Middle frontal gyrus (tissue), 1 donor: Measurements from ENCODE around the gene LYRM1.
"Not testable (repeated sequence)": the region's sequence is repeated elsewhere in the genome, so short reads cannot be mapped to it uniquely, and the experiment has no call there.

ENCODE experiments used
- DNase-seq: peaks from one replicate; pipeline ENCODE4 v3.0.0-alpha.2; 2015; ENCODE audit warnings: low spot score; ENCODE audit errors: extremely low spot score

Gene LYRM1, protein sequence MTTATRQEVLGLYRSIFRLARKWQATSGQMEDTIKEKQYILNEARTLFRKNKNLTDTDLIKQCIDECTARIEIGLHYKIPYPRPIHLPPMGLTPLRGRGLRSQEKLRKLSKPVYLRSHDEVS

DNA sequence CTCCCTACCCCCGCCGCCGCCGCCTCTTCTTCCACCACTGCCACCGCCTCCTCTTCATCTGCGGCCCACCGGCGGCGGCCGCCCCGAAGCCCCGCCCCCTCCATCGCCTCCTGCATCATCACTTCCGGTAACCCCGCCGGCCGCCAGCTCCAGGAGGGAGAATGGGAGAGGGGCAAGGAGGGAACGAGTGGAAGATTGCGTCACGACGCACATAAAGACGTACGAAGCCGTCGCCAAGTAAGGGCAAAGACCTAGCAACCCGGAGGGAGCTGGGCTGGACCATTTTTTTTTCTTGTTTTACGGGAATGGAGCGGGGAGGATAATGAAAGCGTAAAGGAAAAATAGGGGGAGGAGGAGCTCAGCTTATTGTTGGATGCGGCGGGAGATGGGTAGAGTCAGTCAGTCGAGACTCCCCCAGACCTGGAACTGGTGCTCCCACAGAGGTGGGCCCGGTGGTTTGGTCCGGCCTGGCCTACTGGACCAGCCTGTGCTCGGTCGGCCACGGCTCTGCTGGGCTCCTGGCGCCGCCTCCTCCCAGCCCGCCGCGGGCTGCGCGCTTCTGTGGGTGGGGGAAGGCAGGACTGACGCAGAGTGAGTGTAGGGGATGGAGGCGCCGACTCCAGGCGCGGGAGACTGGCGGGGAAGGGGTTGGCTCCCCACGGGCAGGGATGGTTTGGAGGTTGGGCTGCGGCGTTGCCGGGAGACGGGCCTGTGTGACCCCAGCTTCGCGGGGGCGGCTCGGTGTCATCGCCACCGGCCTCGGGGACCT lies at the start of gene LYRM1, which contains the start of gene DCUN1D3:
TSS of gene LYRM1 (plus strand) at position 473 of the 769 bp plus-strand sequence. CDS start 14,785 bp downstream, outside the sequence.
TSS of gene DCUN1D3 (minus strand) at position 60 of the 769 bp plus-strand sequence. CDS start 37,820 bp downstream, outside the sequence.
- peak; percentile 92 for DNase-seq

DNA sequence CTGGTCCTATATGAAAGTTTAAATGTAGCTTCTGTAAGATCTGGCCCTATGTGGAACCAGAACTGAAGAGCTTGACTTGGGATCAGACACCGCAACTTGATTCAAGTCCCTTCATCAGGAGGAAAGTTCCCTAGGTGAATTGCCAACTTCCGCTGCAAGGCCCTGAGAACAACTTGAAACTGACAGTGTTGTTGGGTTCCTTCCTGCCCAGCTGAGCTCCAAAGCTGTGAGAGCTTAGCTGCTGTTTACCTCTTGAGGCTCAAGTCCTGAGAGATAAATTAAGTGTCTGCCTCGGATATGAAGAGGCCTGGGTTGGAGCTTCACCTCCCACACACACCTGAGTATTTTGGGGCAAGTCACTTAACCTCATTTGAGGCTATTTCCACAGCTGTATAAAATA lies 49.6 kb upstream of the LYRM1 start:
- DNase-seq, result no peak

DNA sequence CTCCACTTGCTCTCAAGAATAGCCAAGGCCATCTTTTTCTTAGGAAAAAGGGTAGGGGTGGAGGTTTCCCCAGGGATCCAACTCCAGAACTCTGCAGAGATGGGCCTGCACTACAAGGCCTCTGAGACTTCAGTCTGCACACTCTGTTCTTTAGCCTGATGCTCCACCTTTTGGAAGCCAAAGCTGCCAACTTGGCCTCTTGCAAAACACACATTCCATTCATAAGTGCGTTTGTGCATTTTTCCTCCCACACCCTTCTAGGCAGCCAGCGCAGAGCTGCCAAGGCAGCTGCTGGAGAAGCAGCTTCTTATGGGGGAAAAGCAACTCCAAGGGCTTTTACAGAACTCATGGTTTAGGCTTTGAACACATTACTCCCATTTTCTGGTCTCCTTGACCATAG lies 49.0 kb upstream of the LYRM1 start:
- DNase-seq, result no peak

DNA sequence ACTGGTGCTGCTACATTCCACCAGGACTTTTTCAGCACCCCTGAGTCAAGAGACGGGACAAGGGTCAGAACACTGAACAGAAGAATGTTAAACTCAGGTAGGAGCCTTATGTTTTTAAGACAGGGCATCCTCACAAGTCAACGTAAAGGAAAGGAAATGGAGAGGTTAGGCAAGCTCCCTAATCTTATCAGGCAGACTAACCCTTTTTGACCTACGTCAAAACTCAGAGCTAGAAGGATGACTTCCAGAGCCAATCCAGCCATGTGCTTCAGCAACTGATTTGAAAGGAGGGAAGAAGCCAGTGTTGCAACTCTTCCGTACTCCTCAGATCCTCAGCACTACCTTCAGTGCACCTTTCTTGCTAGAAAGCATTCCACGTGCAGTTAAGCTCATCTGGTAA lies 47.4 kb upstream of the LYRM1 start:
- no peak for DNase-seq

DNA sequence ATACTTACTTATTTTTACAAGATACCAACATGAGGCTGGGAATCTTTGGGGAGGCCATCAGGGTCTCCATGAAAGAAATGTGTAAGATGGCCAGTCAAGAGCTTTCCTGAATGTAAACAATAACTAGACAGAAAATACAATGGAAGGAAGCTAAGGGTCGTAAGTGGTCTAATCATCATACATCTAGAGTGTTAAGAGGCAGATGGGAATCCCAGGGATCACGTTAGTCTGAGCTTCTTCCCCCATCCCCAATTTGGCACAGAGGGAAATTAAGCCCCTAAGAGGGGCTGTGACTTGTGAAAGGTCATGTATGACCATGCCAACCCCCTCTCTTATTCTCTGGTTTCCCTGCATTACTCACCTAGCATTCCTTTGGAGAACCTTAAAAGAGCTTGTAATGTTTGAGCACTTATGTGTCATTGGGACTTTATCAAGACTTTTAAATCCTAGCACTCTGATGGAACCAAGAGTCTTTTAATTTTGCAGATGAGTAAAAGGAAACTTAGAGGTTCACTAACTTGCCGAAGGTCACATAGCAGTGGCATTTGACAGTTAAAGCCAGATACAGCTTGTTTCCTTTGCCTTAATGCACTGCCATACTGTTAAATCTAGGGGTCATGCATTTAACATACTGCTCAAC lies 46.5 kb upstream of the LYRM1 start:
- no peak for DNase-seq

DNA sequence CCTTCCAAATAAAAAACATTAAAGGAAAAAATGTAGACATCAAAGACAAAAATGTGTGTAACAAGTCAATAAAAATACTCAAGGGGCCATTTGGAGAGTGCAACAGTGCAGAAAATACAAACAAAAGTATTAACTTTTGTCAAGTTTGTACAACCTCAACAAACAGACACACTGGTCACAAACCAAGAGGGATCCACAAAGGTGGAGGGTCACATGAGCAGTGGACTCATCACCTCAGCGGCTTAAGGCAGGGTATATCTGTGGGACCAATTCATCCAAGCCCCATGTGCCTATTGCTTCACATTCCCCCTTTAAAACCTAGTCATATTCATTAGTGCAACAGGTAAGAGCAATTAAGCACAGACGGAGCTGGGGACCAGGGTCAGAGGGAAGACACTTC lies 45.6 kb upstream of the LYRM1 start:
- DNase-seq, result no peak

DNA sequence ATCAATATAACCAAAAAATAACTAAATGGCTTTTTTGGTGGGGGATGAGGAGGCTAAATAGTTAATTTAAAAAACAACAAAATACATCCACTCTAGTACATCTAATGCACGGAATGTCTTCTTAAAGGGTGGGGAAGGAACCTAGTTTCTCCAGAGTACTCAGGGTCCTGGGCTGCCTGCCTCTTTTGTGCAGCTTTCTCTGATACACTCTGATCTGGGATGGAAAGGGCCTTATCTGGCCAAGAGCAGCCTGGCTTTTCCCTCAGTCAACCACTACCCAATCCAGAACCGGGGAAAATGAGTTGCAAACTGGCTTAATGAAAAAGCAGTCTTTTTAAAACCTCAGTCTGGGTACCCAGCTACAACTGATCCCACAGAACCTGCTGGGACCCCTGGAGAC lies 43.3 kb upstream of the LYRM1 start:
- no peak for DNase-seq

DNA sequence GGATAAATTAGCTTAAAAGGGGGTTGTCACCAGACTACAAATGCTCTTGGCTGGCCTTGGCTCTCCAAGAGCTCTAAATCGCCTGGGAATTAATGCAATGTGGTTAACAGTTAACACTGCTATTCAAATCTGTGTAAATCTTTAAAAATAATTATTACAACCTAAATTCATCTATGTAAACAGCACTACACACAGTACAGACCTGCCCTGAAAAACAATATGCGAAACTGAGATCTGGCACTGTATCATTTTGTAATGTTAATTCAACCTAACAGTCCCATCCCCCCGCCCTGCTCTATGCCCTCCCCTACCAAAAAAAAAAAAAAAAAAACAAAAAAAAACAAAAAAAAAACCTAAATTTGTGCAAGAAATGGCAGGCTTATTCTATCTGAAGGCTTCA lies 41.3 kb upstream of the LYRM1 start:
- DNase-seq, result no peak

DNA sequence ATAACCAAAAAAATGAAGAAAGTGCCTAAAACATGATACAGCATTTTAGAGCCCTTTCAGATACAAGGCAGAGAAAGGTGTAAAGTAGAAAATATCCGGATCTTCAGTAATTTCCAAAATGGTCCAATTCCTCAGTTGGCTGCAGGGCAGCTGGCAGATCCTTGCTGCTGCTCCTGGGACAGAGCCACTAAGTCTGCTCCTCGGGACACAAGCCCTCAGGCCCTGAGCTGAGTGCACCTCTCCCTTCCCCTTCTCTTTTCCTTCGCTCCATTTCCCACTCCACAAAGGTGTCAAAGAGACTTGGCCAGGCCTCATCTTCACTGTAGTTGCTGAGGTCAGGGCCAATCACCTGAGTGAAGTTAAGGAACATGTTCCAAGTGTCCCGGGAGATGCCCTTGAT lies 40.9 kb upstream of the LYRM1 start:
- DNase-seq, result no peak

DNA sequence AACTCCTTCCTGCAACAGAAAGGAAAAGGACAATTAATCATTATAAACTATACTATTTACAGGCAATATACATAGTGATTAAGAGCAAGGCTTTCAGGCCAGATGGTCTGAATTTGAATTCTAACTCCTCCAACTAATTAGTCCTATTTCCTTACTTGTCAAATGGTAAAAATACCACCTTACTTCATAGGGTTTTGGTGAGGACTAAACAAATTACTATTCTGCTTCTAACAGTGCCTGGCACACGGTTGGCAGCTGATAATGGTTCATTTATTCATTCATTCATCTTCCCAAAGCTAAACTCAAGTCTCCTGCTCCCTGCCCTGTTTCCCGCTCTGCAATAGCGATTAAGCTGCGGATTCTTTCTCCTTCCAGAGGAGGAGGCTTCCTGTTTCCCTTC lies 40.2 kb upstream of the LYRM1 start:
- no peak for DNase-seq

DNA sequence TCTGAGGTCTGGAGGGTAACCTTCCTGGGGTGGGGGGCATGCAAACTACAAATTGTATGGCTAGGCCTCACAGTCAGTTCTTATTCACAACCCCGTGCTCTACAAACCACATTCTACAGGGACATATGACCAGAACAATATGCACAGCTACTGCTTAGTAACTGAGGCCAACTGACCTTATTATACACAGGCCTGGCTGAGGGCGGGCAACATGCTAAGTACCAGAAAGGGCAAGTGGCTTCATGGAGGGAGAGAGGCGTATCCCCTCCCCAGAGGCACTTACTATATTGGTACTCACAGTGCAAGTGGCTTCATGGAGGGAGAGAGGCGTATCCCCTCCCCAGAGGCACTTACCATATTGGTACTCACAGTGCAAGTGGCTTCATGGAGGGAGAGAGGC lies 39.6 kb upstream of the LYRM1 start:
- not testable (repeated sequence) for DNase-seq

DNA sequence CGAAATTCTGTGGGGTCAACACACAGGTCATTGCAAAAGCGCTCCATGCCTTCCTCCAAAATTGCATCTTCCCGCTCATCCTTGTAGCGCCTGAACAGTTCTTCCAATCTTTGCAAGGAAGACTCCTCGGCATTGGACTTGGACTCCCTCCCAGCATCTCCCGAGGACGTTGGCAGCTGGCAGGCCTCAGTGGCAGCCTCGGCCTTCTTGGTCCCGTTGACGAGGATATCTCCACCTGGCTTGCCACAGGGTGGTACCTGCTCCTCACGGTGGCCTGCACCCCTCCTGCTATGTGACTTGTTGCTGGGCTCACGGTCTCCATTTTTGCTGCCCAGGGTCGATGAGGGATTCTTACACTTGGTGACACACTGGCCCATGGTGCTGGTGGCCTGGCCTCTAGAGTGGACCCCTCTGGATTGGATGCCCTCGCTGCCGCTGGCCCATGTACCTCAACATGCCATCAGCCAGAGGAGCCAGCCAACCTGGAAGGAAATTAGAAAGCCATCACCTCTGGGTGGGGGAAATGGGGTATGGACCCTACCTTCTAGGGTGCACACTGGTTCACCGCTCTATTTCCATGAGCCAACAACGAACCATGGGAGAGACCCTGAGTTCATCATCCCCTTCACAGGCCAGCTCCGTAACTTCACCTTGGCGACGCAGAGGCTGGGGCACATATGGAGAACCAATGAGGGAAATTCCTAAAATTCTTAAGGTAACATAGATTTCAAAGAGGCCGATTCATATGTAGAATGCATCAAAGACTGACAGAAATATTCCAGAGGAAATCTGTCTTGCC lies 38.2 kb upstream of the LYRM1 start:
- no peak for DNase-seq

DNA sequence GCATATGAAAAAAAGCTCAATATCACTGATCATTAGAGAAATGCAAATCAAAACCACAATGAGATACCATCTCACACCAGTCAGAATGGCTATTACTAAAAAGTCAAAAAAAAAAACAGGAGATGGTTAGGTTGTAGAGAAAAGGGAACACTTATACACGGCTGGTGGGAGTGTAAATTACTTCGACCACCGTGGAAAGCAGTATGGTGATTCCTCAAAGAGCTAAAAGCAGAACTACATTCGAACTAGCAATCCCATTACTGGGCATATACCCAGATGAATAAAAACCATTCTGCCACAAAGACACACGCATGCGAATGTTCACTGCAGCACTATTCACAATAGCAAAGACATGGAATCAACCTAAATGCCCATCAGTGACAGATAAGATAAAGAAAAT lies 36.2 kb upstream of the LYRM1 start:
- DNase-seq, result not testable (repeated sequence)

DNA sequence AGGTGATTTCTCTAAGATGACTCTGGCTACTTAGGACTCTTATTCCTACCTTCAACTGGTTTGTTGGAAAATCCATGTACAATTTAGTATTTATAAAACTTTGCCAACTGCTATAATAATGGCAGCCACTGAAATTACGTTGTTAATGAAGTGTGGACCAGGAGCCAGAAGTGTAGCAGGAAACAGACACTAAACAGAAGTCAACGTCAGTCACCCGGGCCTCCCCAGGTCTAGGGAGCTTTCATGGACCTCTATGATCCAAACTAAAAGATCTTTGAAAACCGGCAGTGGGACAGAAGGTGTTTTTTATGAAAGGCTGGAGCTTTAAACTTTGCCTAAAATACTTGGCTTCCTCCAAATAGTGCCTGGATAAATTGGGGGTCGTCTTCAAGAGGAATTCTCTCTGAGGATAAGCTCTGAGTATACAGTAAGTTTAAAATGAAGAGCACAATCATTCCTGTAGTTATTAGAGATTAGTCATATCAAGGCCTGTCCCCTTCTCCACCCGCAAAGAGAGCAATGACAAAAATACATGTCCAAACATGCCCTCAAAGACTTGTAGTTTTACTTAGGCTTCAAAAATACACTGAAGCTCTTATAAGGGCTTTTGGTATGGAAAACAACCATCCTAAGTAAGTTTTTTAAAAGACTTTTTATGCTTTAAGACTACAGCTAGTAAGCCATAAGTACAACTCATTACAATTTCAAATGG lies 35.0 kb upstream of the LYRM1 start:
- DNase-seq, result no peak

DNA sequence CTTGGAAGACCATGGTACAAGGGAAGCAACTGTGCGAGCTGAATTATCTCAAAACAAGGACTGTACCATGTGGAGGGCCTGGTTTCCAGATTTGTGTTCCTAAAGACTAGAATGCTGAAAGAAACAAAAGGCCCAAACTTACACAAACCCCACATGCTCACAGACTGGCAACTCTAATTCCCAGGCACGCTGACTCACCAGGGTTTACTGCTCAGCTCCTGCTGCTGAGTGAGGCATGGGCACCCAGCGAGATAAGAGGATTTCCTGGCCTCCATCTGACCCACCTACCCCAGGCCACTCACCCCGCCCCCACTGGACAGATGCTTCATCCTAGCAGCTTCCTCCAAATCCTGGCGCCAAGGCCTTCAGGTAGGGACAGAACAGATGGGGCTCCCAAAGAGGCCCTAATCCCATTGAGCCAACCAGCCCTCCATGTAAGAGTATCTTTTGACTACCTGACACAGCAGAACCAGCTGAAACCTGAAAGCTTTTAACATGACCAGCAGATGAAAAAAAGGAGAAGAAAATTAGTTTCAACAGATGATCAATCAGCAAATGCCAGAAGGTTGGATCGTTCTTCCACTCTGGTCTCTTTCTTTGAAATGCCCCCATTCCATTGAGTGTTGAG lies 34.3 kb upstream of the LYRM1 start:
- no peak for DNase-seq

DNA sequence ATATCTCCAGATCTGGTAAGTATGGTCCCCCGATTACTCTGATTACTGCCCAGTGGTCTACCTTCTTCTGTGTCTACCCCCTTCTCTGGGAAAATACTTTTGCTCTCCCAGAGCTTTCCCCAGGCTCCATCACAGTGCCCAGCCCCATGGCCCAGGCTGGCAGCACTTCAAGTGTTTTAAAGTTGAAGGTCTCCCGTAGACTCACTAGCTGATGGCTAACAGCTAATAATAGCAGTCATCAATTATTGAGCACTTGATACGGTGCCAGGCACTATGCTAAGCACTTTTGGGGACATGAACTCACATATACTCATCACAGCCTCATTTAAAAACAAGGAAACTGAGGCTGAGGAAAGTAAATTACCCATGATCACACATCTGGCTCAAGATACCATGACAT lies 33.8 kb upstream of the LYRM1 start:
- DNase-seq, result no peak

DNA sequence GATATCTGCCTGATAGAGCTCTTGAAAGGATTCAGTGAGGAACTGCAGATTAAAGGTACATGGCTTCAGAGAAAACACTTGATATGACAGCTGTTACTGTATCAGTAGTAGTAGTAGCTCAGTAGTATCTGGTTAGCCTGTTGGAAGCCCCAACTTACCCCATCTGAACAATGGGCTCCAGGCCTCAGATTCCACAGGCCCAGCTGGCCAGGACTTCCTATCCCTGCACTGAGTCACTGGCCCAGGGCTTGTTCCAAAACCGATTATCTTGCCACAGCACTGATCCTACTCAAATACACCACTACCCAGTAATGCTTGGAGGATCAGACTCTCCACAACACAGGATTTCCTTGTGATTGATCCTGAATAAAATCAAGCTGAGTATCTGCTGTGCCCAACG lies 33.0 kb upstream of the LYRM1 start:
- no peak for DNase-seq

DNA sequence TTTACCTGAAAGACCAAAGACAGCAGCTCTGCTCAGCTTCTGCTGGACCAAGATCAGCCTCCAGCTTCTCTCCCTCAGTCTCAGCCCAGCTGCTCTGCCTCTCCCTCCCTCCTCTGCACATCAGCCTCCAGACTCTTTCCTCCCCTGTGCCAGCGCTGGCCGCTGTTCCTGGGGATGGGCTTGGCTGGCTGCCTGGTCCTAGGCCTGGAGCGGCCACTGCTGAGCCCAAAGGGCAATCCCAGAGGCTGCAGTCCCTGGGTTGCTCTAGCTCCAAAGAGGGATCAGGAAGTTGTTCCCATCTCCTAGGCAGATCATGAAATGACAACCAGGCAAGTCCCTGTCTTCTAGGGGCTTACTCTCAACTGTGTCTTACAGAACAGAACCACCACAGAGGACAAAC lies 31.7 kb upstream of the LYRM1 start:
- DNase-seq, result peak; percentile 59

DNA sequence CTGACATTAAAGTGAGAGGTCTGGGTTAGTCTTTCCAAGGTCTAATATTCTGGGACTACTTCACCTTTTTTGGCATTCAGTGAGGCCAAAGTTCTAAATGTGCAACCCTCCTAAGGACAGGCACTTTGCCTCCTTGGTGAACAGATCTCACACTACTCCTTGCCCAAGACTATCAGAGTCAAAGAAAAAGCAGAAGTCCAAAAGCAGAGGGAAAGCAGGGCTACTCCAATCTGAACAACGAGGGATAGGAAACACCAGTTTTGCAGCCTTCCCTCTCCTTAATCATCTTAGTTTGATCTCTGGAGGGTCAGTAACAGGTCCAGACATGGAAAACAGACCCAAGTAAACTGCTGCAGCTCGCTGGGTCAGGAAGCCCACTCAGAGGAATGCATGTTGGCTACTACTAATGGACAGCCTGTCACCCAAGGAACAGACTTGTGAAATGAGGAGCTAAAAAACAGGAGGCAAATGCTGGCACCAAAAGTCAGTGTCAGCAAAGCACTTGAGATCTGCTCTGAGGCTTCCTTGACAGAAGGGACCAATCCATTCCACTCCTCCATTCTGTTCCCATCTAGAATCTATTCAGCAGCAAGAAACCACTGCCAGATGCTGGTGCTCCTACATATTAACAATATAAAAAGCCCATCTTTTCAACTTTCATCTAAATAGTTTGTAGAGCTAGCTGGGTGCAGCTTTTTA lies 30.3 kb upstream of the LYRM1 start:
- DNase-seq, result no peak

DNA sequence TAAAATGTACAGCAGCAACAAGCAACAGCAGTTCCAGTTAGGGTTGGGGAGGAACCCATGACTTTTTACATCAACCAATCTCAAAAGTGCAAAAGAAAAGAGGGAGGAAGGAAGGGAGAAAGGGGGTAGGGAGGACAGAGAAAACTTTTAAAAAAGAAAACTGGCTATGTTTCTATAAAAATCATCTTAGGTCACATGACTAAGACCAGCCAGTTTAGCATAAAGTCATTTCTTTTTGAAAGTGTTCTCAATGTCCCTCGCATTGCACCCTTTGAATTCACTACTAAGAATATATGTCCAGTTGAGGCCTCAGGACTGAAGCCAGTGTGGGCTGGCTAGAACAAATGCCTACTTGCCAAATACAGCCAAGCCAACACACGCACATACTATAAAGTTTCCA lies 29.3 kb upstream of the LYRM1 start:
- DNase-seq, result no peak
